SH-SY5Y (cell line): ENCODE measurements around the gene MARCKSL1.

Experiments used
- GATA2 ChIP-seq: IDR thresholded peaks from 2 replicates; pipeline ENCODE4 v1.6.1; 2011; ENCODE audit warnings: mild to moderate bottlenecking, low read depth, low read length
- GATA3 ChIP-seq: IDR thresholded peaks from 2 replicates; pipeline ENCODE4 v1.6.1; 2011; ENCODE audit warnings: low read depth, mild to moderate bottlenecking, low read length, moderate library complexity

GRCh38 chr1:32373996-32374592, 38.1 kb upstream of the MARCKSL1 start:
- TF ChIP-seq GATA2 (no peak), GATA3 (no peak)
